Measurements from ENCODE around the gene CA10.

Gene CA10

DNA sequence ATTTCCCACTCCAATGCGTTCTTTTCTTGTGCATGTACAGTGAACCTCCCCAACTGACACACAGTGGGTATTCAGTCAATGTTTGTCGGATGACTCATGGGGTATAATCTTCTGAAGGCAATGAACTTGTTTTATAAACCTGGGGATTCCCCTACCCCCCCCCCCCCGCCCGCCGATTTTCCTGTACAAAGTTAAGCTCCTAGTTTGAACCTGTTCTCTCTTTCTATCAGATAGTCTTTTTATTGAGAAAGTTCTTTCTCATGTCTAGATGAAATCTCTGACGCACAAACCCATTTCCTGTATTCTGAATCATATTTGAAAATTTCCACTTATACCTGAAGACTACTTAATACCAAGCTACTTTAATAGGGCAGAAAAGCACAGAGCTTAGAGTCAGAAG, 338.3 kb downstream of the CA10 start:
- Histone ChIP-seq H2AFZ (ENCODE audit: insufficient read depth, low read length, poor library complexity) (no peak overlapping the region), H3K4me2 (ENCODE audit: low read length) (no peak overlapping the region), H3K27me3 (ENCODE audit: insufficient read depth, low read length) (no peaks in the 10 kb centered on the region), H2BK5ac (ENCODE audit: low read depth, low read length, poor library complexity) (no peak overlapping the region), H3K4me1 (ENCODE audit: control insufficient read depth in 1 of 2, insufficient read depth in 2 of 2, low read length in 2 of 2) (peaks cover 0 to 3% of the 10 kb centered on the region in 2 experiments), H4K91ac (ENCODE audit: low read depth, low read length) (no peak overlapping the region), H3K23ac (ENCODE audit: low read length) (no peak overlapping the region), H2BK12ac (ENCODE audit: low read length) (no peak overlapping the region), H3K4me3 (ENCODE audit: low read depth, low read length) (no peak overlapping the region), H4K12ac (ENCODE audit: low read depth, low read length) (no peak overlapping the region), H3K27ac (ENCODE audit: low read depth, low read length) (no peak overlapping the region), H3K9ac (ENCODE audit: low read length) (no peak overlapping the region), H3K18ac (ENCODE audit: low read length) (no peak overlapping the region), H3K14ac (ENCODE audit: low read length) (no peak overlapping the region), H2AK5ac (ENCODE audit: low read length) (no peak overlapping the region), H3K9me3 (ENCODE audit: insufficient read depth, low read depth, low read length) (no peaks in the 10 kb centered on the region), H3K79me1 (ENCODE audit: low read length) (no peaks in the 10 kb centered on the region), H3K36me3 (ENCODE audit: control insufficient read depth in 1 of 2, insufficient read depth in 2 of 2, low read length in 2 of 2) (no peaks in the 10 kb centered on the region), H2BK120ac (ENCODE audit: insufficient read depth, low read length, poor library complexity) (no peak overlapping the region), H3K4ac (ENCODE audit: low read depth, low read length) (no peak overlapping the region), H3K79me2 (ENCODE audit: control insufficient read depth, insufficient read depth, low read length, poor library complexity) (no peaks in the 10 kb centered on the region), H4K8ac (ENCODE audit: low read depth, low read length) (no peak overlapping the region)
- DNase-seq: no peak
- WGBS (ENCODE audit: extremely low coverage, insufficient coverage, insufficient read length): no CpG with 5 or more reads among the region's 6 CpGs

DNA sequence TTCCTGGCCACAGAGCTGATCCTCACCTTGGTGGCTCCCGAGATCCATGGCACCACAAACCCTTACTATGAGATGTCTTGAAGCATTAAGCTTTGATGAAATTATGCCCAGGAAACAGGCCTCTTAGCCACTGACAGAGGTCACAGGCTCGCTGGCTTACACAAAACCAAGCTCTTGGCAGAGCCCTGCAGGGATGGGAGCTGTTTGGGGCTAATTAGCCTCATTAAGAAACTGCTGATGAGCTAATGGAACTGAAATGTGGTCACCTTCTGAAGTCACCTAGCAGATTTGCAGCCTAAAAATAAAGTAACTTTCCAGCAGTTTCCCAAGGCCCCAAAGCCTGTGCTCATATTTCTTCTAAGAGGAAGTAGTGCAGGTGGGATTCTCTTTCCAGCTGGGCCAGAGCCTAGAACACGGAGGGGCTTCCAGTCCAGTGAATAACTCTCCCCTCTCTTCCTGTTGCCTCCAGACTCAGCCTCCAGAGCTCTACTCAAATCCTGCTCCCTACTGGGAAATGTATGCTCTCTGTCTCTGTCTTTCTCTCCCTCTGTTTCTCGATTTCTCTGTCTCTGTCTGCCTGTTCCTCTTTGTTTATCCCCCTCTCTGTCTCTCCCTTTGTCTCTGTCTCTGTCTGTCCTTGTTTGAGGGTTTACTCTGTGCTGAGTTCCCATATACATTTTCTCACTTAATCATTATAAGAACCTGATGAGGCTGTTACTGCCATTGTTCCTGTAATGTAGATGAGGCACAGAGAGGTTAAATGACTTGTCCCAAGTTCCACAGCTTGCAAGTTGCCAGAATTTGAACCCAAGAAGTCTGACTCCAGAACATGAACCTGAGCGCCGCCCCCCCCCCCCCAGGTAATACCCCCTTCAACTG, 338.9 kb downstream of the CA10 start:
- no peak overlapping the region for H4K8ac ChIP-seq (ENCODE audit: low read depth, low read length)
- no peak overlapping the region for H3K23ac ChIP-seq (ENCODE audit: low read length)
- no peak overlapping the region for H4K91ac ChIP-seq (ENCODE audit: low read depth, low read length)
- no peak for DNase-seq
- H3K9ac ChIP-seq (ENCODE audit: low read length): no peak overlapping the region
- no peaks in the 10 kb centered on the region for H3K36me3 ChIP-seq (ENCODE audit: control insufficient read depth in 1 of 2, insufficient read depth in 2 of 2, low read length in 2 of 2)
- H2AK5ac ChIP-seq (ENCODE audit: low read length): no peak overlapping the region
- H2BK5ac ChIP-seq (ENCODE audit: low read depth, low read length, poor library complexity): no peak overlapping the region
- peaks cover 0 to 6% of the 10 kb centered on the region in 2 experiments for H3K4me1 ChIP-seq (ENCODE audit: control insufficient read depth in 1 of 2, insufficient read depth in 2 of 2, low read length in 2 of 2)
- H3K4me3 ChIP-seq (ENCODE audit: low read depth, low read length): no peak overlapping the region
- H4K12ac ChIP-seq (ENCODE audit: low read depth, low read length): no peak overlapping the region
- H3K27me3 ChIP-seq (ENCODE audit: insufficient read depth, low read length): no peaks in the 10 kb centered on the region
- no CpG with 5 or more reads among the region's 6 CpGs for WGBS (ENCODE audit: extremely low coverage, insufficient coverage, insufficient read length)
- H3K18ac ChIP-seq (ENCODE audit: low read length): no peak overlapping the region
- no peak overlapping the region for H3K4me2 ChIP-seq (ENCODE audit: low read length)
- H2AFZ ChIP-seq (ENCODE audit: insufficient read depth, low read length, poor library complexity): no peak overlapping the region
- no peak overlapping the region for H3K27ac ChIP-seq (ENCODE audit: low read depth, low read length)
- no peaks in the 10 kb centered on the region for H3K79me2 ChIP-seq (ENCODE audit: control insufficient read depth, insufficient read depth, low read length, poor library complexity)
- H3K9me3 ChIP-seq (ENCODE audit: insufficient read depth, low read depth, low read length): no peaks in the 10 kb centered on the region
- H2BK120ac ChIP-seq (ENCODE audit: insufficient read depth, low read length, poor library complexity): no peak overlapping the region
- H3K79me1 ChIP-seq (ENCODE audit: low read length): no peaks in the 10 kb centered on the region
- no peak overlapping the region for H2BK12ac ChIP-seq (ENCODE audit: low read length)
- H3K14ac ChIP-seq (ENCODE audit: low read length): no peak overlapping the region
- no peak overlapping the region for H3K4ac ChIP-seq (ENCODE audit: low read depth, low read length)

DNA sequence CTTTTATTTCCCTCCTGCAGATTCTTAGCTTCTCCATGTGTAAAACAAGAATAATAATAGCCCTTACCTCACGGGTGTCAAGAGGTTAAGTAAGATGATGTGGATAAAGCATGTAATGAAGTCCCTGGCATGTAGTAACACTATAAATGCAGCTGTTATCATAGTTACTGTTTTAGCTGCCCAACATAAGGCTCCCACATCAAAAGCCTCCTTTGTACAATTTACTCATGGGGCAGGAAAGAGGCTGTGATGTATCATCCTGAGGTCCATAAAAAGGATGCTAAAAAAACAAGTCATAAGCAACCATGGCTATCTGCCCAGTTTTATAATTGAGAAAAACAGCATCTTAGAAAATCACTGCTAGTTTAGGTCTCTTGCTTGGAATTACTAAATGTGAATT, 339.7 kb downstream of the CA10 start:
- no peak overlapping the region for H4K91ac ChIP-seq (ENCODE audit: low read depth, low read length)
- H4K8ac ChIP-seq (ENCODE audit: low read depth, low read length): no peak overlapping the region
- no peak overlapping the region for H2BK120ac ChIP-seq (ENCODE audit: insufficient read depth, low read length, poor library complexity)
- no peaks in the 10 kb centered on the region for H3K27me3 ChIP-seq (ENCODE audit: insufficient read depth, low read length)
- H2AFZ ChIP-seq (ENCODE audit: insufficient read depth, low read length, poor library complexity): no peak overlapping the region
- no peaks in the 10 kb centered on the region for H3K79me1 ChIP-seq (ENCODE audit: low read length)
- H3K4me2 ChIP-seq (ENCODE audit: low read length): no peak overlapping the region
- H3K9ac ChIP-seq (ENCODE audit: low read length): no peak overlapping the region
- H3K4ac ChIP-seq (ENCODE audit: low read depth, low read length): no peak overlapping the region
- H3K4me3 ChIP-seq (ENCODE audit: low read depth, low read length): no peak overlapping the region
- no peak overlapping the region for H3K14ac ChIP-seq (ENCODE audit: low read length)
- H2BK12ac ChIP-seq (ENCODE audit: low read length): no peak overlapping the region
- H3K9me3 ChIP-seq (ENCODE audit: insufficient read depth, low read depth, low read length): no peaks in the 10 kb centered on the region
- H3K18ac ChIP-seq (ENCODE audit: low read length): no peak overlapping the region
- WGBS (ENCODE audit: extremely low coverage, insufficient coverage, insufficient read length): no CpG with 5 or more reads among the region's 1 CpG
- H3K79me2 ChIP-seq (ENCODE audit: control insufficient read depth, insufficient read depth, low read length, poor library complexity): no peaks in the 10 kb centered on the region
- H2BK5ac ChIP-seq (ENCODE audit: low read depth, low read length, poor library complexity): no peak overlapping the region
- H3K27ac ChIP-seq (ENCODE audit: low read depth, low read length): no peak overlapping the region
- no peaks in the 10 kb centered on the region for H3K36me3 ChIP-seq (ENCODE audit: control insufficient read depth in 1 of 2, insufficient read depth in 2 of 2, low read length in 2 of 2)
- H3K23ac ChIP-seq (ENCODE audit: low read length): no peak overlapping the region
- no peak for DNase-seq
- H4K12ac ChIP-seq (ENCODE audit: low read depth, low read length): no peak overlapping the region
- no peak overlapping the region for H2AK5ac ChIP-seq (ENCODE audit: low read length)
- peaks cover 0 to 6% of the 10 kb centered on the region in 2 experiments for H3K4me1 ChIP-seq (ENCODE audit: control insufficient read depth in 1 of 2, insufficient read depth in 2 of 2, low read length in 2 of 2)

DNA sequence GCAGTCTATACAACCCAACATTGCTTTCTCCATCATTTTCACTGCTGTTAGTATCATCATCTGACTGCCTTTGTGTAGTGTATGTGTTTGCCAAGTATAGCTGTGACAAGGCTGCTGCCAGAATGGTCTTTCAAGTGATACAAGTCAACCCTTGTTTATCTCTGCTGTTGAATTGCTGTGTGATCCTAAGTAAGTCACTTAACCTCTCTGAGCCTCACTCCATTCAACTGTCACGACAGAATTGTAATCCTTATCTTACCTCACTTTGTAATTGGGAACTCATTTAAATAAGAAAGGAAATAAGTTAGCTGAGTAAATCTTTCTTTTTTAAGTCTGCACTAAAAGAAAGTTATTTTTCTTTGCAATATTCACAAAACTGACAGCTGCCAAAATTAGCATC, 340.6 kb downstream of the CA10 start:
- Histone ChIP-seq H3K27ac (ENCODE audit: low read depth, low read length) (no peak overlapping the region), H3K36me3 (ENCODE audit: control insufficient read depth in 1 of 2, insufficient read depth in 2 of 2, low read length in 2 of 2) (no peaks in the 10 kb centered on the region), H3K27me3 (ENCODE audit: insufficient read depth, low read length) (no peaks in the 10 kb centered on the region), H3K4ac (ENCODE audit: low read depth, low read length) (no peak overlapping the region), H3K4me3 (ENCODE audit: low read depth, low read length) (no peak overlapping the region), H2BK12ac (ENCODE audit: low read length) (no peak overlapping the region), H3K14ac (ENCODE audit: low read length) (no peak overlapping the region), H4K8ac (ENCODE audit: low read depth, low read length) (no peak overlapping the region), H2BK120ac (ENCODE audit: insufficient read depth, low read length, poor library complexity) (no peak overlapping the region), H2AK5ac (ENCODE audit: low read length) (no peak overlapping the region), H2AFZ (ENCODE audit: insufficient read depth, low read length, poor library complexity) (no peak overlapping the region), H4K12ac (ENCODE audit: low read depth, low read length) (no peak overlapping the region), H3K4me2 (ENCODE audit: low read length) (no peak overlapping the region), H3K23ac (ENCODE audit: low read length) (no peak overlapping the region), H3K4me1 (ENCODE audit: control insufficient read depth in 1 of 2, insufficient read depth in 2 of 2, low read length in 2 of 2) (peaks cover 0 to 6% of the 10 kb centered on the region in 2 experiments), H3K79me1 (ENCODE audit: low read length) (no peaks in the 10 kb centered on the region), H3K9ac (ENCODE audit: low read length) (no peak overlapping the region), H4K91ac (ENCODE audit: low read depth, low read length) (no peak overlapping the region), H3K18ac (ENCODE audit: low read length) (no peak overlapping the region), H2BK5ac (ENCODE audit: low read depth, low read length, poor library complexity) (no peak overlapping the region), H3K9me3 (ENCODE audit: insufficient read depth, low read depth, low read length) (no peaks in the 10 kb centered on the region), H3K79me2 (ENCODE audit: control insufficient read depth, insufficient read depth, low read length, poor library complexity) (no peaks in the 10 kb centered on the region)
- DNase-seq: no peak
- WGBS (ENCODE audit: extremely low coverage, insufficient coverage, insufficient read length): no CpG with 5 or more reads among the region's 1 CpG

Data from trophoblast cell (in vitro differentiated cells and primary cell).